Femur (tissue), 1 donor: ENCODE data around the gene PPP3CA.

Experiments used
- DNase-seq: peaks from one replicate; pipeline ENCODE4 v3.0.0-alpha.2; 2017

The PPP3CA gene

DNA sequence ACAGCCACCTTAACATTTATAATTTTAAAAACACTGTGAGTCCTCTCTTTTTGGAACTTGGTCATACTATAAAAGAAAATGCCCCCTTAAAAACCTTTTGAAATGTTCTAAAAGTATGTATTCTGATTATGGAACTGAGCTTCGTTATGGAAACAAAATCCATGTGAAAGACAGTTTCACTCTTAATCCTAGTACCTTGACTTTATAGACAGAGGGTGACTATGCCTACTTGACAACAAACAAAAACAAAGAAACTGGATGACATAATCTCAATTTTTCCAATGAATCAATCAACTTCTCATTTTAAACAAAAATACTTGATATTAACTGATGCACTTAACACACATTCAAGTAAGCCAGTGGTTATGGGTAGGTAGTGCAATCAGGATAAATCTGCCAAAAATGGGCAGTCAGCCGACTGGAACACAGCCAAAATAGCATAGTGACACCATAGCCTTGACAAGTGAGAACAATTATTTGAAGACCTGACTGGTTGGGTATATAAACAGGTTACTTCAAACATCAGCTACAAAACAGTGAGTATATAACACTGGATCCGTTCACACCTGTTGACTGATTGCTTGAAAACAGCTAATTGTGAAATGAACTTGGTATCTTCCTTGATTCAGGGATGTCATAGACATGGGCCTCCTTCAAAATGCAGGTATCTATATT lies 265.5 kb downstream of the PPP3CA start:
- no peak for DNase-seq

DNA sequence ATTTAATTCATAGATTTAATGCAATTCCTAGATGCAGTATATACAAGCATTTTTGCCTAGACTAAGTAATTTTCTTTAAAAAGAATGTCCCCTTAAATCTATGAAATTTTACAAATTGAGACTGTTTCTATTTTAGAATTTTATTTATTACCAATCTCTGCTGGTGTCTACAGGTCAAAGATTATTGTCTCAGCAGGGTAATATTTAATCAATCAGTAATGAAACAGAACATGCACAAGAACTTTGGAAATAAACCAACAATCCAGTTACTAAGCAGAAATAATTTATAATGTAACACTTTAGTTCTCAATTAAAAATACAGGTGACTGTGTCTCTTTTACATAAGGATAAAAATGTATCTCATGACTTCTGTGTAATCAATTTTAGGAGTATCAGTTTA lies 266.2 kb downstream of the PPP3CA start:
- no peak for DNase-seq

- no peak for DNase-seq
Observed at GRCh38 chr4:101078950-101079349, 268.4 kb downstream of the PPP3CA start.

DNA sequence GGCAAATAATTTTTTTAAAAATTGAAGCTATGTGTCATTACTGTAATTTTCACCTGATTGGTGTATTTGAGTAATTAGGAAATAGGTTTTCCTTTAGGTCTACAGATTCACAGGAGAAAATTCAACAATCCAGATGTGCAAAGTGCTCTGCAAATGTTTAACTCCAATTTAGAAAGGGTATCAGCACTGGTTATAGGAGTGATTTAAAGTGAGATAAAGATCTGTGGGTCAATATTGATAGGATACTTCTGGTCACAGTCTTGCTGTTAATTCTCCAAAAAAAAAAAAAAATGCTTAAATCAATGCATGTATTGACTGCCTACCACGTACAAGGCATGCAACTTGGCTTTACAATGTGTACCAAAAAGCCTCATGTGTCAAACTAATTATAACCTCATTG lies 271.3 kb downstream of the PPP3CA start:
- DNase-seq: no peak

DNA sequence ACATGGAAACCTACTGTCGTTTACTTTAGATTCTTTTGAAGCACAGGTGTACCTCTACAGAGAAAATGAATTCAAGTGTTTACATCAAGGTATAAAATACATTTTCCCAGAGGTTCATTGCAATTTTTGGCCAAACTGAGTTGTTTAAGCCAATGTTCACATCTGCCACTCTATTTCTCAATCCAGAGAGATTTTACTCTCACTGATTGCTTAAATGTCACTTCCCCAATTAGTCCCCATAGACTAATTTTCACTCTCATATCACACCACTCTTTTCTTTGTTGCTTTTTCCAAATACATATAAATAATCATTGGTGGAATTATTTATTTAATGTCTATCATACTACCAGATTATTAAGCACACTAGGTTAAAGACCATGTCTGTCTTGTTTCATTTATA lies 271.8 kb downstream of the PPP3CA start:
- DNase-seq: no peak

GRCh38 chr4:101074326-101074725 lies 273.0 kb downstream of the PPP3CA start:
- no peak for DNase-seq

- DNase-seq: no peak
Observed at GRCh38 chr4:101071241-101071640, 276.1 kb downstream of the PPP3CA start.

DNA sequence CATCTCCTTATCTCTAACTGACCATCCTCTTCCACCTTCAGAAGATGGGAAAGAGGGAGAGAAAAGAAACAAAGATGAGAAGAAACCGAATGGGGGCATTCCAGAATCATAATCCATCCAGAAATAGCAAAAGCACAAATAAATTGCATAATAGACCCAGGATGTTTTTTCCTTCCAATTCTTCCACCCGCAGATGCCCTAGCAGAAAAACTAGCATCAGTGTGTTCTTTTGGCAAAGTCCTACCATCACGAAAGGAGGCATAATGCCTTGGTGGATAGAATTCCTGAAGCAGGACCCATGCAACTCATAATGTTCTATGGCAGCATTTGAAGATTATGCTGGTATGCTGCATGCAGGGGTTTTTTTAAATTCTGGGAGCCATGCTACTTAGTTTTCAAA lies 279.2 kb downstream of the PPP3CA start:
- DNase-seq: no peak

- no peak for DNase-seq
Observed at GRCh38 chr4:101067383-101067782, 279.9 kb downstream of the PPP3CA start.

DNA sequence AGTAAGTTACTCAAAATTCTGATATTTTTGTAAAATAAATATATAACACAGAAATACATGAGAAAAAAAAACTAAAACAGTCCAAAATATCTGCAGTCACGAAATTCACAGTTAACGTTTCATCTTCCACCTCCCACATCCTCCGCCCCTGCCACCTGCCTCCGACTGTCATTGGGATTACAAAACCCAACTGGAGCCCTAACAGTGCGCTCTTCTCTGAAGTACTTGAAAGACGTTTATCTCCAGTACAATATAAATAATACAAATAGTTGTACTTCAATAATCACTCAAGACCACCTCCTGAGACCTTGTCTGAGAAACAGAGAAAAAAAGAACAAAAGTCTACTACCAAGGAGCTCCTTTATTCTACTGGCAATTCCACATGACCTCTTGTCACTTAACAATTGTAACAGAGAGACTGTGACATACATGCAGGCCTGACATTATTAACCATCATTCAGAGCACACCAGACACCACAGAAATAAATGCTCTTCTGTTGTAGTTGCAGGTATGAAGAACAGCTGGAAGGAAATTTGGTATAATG lies 280.6 kb downstream of the PPP3CA start:
- DNase-seq: no peak

DNA sequence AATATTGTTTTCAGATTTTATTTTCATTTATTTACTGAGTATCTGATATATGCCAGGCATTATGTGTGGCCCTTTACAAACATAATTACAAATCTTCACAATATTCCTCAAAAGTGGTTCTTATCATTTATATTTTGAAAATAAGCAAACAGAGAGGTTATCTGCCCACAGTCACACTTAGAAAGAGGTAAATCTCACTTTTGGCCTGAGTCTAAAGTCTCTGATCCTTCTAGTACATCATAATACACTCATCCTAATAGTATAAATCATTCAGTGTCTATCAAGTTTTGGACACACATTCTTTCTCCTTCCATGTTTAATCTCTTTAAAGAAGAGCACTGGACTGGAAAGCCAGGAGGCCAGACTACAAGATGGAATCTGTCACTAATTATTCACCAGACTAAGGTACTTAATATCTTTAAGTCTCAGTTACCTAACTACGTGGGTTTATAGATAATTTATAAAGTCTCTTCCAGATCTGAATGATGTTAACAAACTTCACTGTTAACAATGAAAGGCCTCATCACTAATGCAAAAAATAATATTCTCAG lies 281.3 kb downstream of the PPP3CA start:
- DNase-seq: no peak

- DNase-seq: no peak
Observed at GRCh38 chr4:101065346-101065745, 282.0 kb downstream of the PPP3CA start.

DNA sequence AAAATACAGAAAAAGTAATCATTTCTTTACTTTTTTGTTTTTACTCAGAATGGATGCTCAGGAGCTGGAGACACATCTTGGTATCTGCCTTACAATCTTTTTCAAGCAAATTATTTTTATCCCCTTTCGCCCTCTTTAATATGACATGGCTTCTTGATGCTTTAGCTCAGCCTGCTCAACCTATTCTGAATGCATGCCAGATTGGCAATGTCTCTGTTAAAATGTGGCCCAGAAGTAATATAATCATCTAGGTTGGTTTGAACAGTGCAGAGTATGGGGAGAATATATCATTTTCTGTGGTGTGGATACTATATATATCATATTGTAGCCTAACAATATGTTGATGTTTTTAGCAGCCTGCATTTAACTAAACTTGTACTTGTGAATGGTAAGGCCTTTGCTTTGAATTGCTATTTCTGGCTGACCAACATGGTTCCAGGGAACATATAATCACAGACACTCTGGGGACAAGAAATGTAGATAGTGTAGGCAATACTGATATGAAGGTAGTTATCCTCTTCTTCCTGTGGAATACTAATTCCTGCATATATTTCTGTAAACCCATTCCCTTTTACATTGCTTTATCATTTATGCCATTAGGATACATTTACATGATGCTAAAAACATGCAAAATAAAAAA lies 282.7 kb downstream of the PPP3CA start:
- DNase-seq: peak; percentile 22

GRCh38 chr4:101055392-101055791 lies 291.9 kb downstream of the PPP3CA start:
- no peak for DNase-seq

- no peak for DNase-seq
Observed at GRCh38 chr4:101050837-101051205, 296.5 kb downstream of the PPP3CA start.

DNA sequence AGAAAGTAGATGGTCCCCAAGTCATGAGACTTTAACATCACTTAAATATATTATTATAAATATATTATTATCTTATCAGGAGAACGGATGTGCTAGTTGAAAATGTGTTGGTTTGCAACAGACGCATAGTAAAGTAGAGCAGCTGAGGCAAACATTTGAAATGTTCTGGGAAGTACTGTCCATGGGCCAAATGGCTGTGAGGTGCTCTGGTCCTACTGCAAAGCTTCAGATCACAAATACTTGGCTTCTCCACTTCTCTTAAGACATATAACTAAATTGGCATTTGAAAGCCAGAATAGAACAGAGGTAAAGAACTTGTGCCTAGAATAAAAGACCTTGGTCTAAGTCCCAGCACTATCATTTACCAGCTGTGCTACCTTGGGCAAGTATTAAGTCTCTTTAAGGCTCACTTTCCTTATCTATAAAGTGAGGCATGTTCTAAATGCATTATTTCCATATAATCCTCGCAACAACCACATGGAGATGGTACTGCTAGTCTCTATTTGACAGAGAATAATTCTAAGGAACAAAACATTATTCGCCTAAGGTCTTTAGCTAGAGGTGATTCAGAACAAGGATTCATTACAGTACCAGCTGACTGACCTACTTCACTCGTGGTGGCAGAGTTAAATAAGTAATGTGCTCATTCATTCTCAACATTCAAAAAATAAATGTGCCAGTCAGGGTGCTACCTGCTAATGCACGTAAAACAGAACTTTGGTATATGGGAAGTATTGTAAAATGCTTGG lies 297.1 kb downstream of the PPP3CA start:
- DNase-seq: no peak

DNA sequence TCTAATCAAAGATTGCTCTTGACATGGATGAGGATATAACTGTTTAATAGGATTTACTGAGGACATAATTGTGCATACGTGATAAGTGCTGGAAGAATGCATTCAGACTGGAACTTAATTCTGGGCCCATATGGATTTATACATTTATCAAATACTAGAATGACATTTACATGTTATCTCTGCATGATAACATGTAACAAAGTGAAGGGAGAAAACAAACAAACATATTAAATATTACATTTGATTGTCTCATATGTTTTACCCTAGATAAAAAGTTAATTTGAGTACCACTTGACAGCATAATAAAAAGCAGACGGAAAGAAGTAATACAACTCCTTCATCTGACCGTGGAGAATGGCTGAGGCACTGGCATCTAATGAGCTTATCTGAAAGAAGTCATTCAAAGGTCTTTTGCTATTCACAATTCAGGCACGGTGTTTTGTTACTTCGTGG lies 297.8 kb downstream of the PPP3CA start:
- DNase-seq: no peak

- no peak for DNase-seq
Observed at GRCh38 chr4:101044766-101045165, 302.6 kb downstream of the PPP3CA start.

GRCh38 chr4:101042847-101043246 lies 304.5 kb downstream of the PPP3CA start:
- DNase-seq: no peak

DNA sequence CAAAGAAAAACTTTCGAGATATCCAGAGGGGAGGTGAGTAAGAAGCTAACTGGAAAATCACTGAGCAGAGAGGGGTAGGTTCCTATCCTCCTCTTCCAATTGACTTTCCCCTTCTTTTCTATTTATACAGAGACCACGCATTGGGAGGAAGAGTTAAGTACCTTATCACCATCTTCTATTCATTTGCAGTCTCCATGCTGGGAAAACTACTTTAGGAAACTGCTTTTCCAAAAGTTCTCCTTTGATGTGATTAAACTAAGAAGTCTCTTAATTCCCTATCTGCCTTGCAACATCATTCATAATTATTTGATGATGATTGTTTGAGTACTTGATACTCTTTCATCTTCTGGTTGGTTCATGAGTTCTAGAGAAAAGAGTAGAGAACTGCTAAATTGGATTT lies 306.6 kb downstream of the PPP3CA start:
- DNase-seq: no peak

DNA sequence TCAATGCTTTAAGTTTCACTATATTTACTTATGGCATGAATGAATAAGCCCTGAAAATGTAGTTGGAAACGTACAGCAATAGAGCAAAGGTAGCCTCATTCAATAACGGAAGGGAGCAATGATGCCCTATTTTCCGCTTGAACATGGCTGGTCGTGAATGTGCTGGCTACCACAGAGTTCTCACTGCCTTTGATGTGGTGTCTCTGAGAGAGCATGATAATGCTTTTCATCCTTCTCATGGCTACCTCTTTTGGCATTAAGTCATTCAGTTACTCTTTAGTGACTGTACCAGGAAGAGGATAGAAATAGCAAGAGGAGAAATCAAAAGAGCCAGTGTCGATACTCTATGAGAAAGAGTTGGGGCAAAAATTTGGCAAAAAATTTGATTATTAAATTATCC lies 308.0 kb downstream of the PPP3CA start:
- DNase-seq: no peak

DNA sequence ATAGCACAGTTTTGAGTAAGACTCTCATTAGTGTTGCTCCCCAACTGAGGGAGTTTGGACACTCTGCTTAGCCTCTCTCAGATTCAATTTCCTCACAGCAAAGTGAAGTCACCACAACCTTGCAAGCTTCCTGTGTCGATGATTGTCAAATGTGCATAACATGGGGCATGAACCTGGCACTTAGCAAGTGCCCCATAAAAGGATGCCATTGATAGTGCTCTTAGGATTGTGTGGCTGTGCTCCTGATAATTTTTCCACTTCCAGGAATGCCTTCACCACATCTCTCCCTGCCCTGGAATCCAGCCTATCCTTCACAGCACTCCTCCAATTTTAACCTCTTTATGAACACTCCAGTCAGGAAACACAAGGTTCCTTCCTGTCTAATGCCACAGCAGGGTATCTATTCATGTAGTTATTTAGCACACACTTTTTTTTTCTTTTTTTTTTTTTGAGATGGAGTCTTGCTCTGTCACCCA lies 309.4 kb downstream of the PPP3CA start:
- DNase-seq: no peak

DNA sequence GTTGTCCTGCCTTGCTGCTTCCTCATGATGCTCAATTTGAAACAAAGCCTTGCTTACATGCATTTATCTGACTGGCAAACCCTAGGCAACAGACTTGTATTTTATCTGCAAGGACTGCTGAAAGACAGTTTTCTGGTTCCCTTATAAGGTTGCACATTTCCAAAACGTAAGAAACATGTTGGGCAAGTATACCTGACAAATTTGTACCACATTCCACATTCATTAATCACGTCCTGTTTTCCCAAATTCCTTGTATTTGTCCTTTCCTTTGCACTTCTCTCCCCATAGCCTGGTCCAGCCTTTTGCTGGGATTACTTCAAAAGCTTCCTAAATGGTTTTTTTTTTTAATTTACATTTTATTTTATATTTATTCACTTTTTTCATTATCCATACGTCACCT lies 310.1 kb downstream of the PPP3CA start:
- no peak for DNase-seq
